CD4-positive, alpha-beta T cell treated with Interleukin-21 for 1 hour (primary cell): ENCODE data around the gene IRF2BPL.
A peak's percentile ranks its signal among the peaks of the same experiment; 100 is the strongest.

ENCODE experiments used
- DNase-seq: peaks from one replicate; pipeline ENCODE4 v3.0.0-alpha.2; 2020

IRF2BPL gene

DNA sequence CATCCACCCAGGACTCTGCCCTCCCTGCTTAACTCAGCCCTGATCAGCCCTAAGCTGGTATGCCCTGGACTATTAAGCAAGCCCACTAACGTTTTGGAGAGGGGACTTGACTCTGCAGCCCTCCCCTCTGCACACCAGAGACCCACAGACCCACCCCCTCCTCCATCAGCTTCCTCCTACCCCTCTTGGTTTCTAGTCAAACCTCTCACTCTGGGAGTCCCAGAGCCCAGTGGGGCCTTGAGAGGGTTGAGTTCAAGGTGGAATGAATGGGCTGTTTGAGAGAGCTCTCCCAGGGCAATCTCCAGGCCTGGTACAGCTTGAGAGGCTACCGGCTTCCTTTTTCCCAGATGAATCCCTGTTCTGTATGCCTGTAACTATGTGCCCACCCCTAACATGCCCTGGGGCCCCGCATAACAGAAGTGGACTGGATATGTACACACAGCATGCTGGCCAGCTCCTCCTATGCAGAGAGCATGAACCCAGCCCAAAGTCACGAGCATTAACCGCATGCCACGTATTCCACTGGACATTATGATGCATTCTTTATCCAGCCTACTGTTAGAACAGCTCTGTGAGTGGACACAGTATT lies 43.6 kb downstream of the IRF2BPL start:
- DNase-seq = no peak

DNA sequence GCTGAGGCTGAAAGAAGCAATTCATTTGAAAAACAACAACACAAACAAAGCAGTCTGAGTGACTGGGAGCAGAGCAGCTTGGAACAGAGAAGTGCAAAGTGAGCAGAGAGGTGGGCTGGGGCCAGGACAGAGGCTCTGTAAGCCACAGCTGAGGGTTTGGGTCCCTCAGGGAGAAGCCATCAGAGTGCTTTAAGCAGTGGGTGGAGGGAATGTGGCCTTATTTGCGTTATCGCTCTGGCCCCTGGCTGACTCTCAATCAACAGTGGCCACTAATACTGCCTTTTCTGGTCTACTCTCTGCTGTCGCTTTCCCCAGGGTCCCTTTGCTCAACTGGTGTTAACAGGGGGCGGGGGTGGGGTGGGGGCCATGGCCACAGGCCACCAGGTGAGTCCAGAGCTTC lies 44.2 kb downstream of the IRF2BPL start:
- DNase-seq = no peak

DNA sequence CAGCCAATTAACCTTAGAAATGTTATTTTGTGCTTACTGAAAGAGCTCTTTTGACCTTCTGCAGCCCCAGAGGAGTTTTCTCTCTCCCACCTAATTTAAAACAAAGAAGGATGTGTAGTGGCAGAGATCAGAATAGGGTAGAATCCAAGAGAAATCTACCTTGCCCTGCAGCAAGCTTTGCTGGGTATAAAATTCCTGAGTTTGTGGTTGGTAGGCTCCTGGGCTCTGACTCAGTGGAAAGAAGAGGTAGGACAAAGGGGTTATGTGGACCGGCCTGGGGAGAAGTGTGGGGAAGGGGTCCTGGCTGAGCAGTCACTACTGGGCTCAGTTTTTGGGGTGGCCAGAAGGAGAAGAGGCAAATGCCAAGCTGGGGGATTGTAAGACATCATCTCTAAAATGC lies 46.8 kb downstream of the IRF2BPL start:
- no peak for DNase-seq

DNA sequence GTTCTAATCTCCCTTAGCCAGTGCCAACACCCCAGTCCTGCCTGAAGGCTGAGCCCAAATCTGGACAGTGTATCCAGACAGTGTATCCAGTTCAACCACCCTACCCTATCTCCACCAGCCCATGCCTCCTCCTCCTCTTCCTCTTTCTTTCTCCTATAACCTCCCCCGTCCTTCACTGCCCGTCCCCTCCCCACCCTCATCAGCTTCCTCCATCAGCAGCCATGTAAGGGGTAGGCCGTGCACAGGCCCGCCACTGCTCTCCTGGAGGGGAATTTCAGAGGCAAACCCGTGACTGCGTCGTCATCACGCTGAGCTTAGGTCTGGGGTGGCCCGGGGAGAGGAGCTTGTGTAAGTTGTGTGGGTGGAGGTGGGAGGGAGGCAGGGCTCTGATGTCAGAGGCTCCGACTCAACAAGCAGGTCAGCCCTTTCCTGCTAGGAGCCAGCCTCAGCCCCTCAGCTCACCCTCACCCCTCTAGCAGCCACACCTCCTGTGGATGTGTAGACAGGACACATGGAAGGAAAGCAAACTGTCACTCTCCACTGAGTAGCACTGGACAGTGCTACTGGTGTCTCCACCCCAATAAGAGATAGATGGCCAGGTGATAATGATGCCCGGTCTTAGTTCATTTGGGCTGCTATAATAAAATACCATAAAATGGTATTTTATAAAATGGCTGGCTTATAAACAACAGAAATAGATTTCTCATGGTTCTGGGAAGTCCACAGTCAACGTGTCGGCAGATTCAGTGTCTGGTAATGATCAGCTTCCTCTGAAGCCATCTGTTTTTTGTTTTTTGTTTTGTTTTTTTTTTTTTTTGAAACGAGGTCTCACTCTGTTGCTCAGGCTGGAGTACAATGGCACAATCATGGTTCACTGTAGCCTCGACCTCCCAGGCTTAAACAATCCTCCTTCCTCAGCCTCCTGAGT lies 50.5 kb downstream of the IRF2BPL start:
- DNase-seq = peak; percentile 87

DNA sequence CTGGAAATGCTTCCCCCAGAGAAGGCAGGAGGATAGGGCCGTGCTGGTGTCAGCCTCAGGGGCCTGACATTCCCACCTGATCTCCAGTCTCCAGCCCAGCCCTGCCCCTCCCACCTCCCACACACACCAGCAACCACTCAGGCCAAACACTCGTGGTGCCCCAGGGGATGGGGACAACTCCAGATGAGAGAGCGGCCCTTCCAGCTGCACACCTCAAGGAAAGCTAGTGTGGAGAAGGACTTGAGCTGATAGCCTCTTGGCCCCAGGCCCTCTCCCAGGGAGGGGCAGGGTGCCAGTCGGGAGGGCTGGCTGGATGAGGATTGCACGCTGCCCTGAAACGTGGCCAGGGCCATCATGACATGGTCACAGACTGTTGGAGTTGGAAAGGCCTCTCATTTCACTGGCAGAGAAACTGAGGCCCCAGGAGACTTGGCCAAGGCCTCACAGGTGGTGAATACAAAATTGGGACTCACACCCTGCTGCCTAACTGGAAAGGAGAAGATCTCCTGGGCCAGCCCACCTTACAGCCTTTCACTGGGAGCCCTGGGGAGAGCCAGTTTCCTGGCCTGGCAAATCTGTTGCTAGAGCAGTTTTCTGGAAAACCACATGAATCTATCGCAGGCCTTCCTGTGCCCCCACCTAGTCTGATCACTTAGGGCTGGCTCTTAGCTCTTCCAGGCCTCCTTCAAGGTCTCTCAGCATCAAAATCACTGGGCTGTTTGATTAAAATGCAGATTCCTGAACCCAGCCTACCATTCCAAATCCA lies 52.1 kb downstream of the IRF2BPL start:
- no peak for DNase-seq

DNA sequence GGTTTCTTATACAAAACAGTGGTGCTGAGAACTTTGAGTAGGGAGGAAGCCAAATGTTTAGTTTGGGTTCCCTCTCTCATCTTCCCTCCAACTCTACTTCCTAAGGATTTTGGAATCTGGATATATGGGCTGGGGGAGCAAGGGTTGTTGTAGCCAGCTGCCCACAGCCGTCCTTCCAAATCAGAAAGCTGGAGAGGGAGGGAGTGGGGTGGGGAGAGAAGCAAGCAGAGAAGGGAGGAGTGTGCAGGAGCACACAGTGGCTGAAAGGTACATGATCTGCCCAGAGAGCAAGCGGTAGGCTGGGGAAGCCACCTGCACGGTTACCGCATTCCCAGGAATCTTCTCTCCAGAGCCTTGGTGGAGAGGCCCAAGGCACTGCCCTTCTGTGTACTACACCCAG lies 52.7 kb downstream of the IRF2BPL start:
- no peak for DNase-seq

DNA sequence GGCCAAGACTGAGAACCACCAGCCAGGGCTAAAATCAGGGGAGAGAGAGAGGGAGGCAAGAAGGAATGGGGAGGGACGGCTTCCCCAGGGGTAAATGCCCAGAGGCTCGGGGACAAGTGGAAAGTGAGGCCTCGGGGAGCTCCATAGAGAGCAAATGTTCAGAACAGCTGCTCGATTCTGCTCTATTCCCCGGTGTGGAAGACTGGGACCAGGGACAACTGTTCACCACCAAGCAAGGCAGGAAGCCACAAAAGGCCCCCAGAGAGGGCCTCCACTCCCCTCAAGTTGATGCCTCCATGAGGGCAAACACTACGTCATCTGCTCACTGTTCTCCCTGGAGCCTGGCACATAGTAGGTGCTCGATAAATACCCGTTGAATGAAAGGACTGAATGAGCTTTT lies 53.5 kb downstream of the IRF2BPL start:
- DNase-seq = no peak
